Measurements from ENCODE around the gene PLSCR4. TPM values are rescaled to one million over a fixed set of nuclear protein-coding genes. Genes with fewer than 3 reads are reported as not detected.

The PLSCR4 gene
- total and polyA plus RNA-seq, 4 donors = 19.5 to 56.4 (median 34.9) TPM

- H3K4me3 ChIP-seq (ENCODE audit: low read depth in 1 of 3, low read length in 3 of 3) = no peak overlapping the region
- no peaks in the 10 kb centered on the region for H3K27me3 ChIP-seq (ENCODE audit: control insufficient read depth in 4 of 4, insufficient read depth in 4 of 4, low read length in 3 of 4)
- H3K4me1 ChIP-seq (ENCODE audit: control insufficient read depth in 4 of 4, insufficient read depth in 4 of 4, low read length in 3 of 4) = peaks cover 3 to 18% (median 7%) of the 10 kb centered on the region in 4 donors
- H3K36me3 ChIP-seq (ENCODE audit: control insufficient read depth in 4 of 4, insufficient read depth in 3 of 4, low read depth in 1 of 4, low read length in 3 of 4) = no peaks in the 10 kb centered on the region
- TF ChIP-seq JUND (IDR thresholded peaks at IDR 0.05) (no peak), EGR1 (IDR thresholded peaks at IDR 0.05; ENCODE audit: low read depth in 2 of 2) (no peak), FOXA1 (IDR thresholded peaks at IDR 0.05) (no peak), REST (IDR thresholded peaks at IDR 0.05) (no peak), NR2F2 (IDR thresholded peaks at IDR 0.05) (peak; percentile 17), SP1 (IDR thresholded peaks at IDR 0.05) (peak; percentile 14), HNF4G (IDR thresholded peaks at IDR 0.05) (no peak), YY1 (IDR thresholded peaks at IDR 0.05) (peak; percentile 29), RXRA (IDR thresholded peaks at IDR 0.05) (no peak), CTCF (IDR thresholded peaks at IDR 0.05; ENCODE audit: low read depth, low read length, missing input control) (no peak), ATF3 (IDR thresholded peaks at IDR 0.05) (no peak), RAD21 (IDR thresholded peaks at IDR 0.05) (no peak), TAF1 (conservative IDR thresholded peaks at IDR 0.05) (no peak), FOXA2 (IDR thresholded peaks at IDR 0.05) (no peak), MAX (IDR thresholded peaks at IDR 0.05) (no peak), ZBTB33 (IDR thresholded peaks at IDR 0.05) (no peak), GABPA (IDR thresholded peaks at IDR 0.05 in 1 of 2, conservative IDR thresholded peaks at IDR 0.05 in 1 of 2) (no peak), HNF4A (conservative IDR thresholded peaks at IDR 0.05) (no peak)
- 74% methylated on average over 3 of the region's 3 CpGs for WGBS
- DNase-seq (ENCODE audit: low spot score) = no peak
- H3K9ac ChIP-seq (ENCODE audit: low read depth in 1 of 2, low read length in 2 of 2) = no peak overlapping the region
- no peak overlapping the region for H3K27ac ChIP-seq (ENCODE audit: low read depth in 1 of 2, low read length in 2 of 2)
- H3K9me3 ChIP-seq (ENCODE audit: control insufficient read depth in 4 of 4, low read length in 3 of 4) = no peaks in the 10 kb centered on the region
Observed at GRCh38 chr3:146142757-146143156, 108.1 kb downstream of the PLSCR4 start.

Other genes with a start within 250 kb of the PLSCR4 start
- 10 to 100 TPM; 27.2 to 57.0 TPM for gene PLOD2, start 89.9 kb downstream of the PLSCR4 start, total RNA-seq
- gene PLOD2, start 89.9 kb downstream of the PLSCR4 start, polyA plus RNA-seq = 10 to 100 TPM; 18.6 to 21.4 TPM
- under 1 TPM in 1 of 2 donors, not detected in 1; 0.25 TPM for gene PLSCR2, start 218.5 kb upstream of the PLSCR4 start, total RNA-seq
- not detected for gene PLSCR2, start 218.5 kb upstream of the PLSCR4 start, polyA plus RNA-seq